Fibroblast of the aortic adventitia (primary cell): ENCODE measurements around the gene DENND11. TPM values are rescaled to one million over a fixed set of nuclear protein-coding genes. Genes with fewer than 3 reads are reported as not detected.

ENCODE experiments used
- DNase-seq: peaks from one replicate; pipeline ENCODE4 v3.0.0-alpha.2; 2010; ENCODE audit warnings: low read depth
- H3K4me3 ChIP-seq: 2 replicates; pipeline ENCODE4 v1.5.1; 2011; ENCODE audit warnings: low read depth, mild to moderate bottlenecking, control low read depth, low read length, moderate library complexity
- total RNA-seq: library from RNA; depleted of rRNA; stranded (reverse); fragments of >200 nt; gene quantifications from 2 replicates; pipeline ENCODE4 v1.2.3, GENCODE V29; 2012; ENCODE audit warnings: low replicate concordance
- TF ChIP-seq, protein P1 (sequence below): IDR thresholded peaks from 2 replicates; pipeline ENCODE4 v1.5.1; 2011; ENCODE audit warnings: mild to moderate bottlenecking, low read length, control low read depth, inconsistent platforms; ENCODE audit not compliant: insufficient read depth

DENND11 gene
- total RNA-seq, 1 donor, result 7.6 TPM

DNA sequence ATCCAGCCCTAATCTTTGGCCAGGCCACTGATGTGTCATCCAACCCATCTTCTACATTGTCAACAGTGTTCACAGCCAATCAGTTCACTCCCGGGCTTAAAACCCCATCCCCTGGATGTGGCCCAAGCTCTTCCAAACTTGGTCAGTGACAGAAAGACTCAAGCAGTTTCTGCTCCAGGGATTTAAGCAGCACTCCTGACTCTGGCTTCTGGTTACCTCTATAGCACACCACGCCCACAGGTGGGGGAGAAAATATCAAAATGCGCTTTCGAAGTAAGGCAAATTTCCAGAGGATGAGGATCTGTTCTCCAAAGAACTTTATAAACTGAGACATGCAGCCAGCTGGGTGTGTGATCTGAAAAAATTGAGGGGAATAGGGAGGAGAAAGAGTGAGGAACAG lies 35.9 kb downstream of the DENND11 start:
- H3K4me3 ChIP-seq, result no peak overlapping the region
- DNase-seq, result no peak
- TF ChIP-seq, protein P1, sequence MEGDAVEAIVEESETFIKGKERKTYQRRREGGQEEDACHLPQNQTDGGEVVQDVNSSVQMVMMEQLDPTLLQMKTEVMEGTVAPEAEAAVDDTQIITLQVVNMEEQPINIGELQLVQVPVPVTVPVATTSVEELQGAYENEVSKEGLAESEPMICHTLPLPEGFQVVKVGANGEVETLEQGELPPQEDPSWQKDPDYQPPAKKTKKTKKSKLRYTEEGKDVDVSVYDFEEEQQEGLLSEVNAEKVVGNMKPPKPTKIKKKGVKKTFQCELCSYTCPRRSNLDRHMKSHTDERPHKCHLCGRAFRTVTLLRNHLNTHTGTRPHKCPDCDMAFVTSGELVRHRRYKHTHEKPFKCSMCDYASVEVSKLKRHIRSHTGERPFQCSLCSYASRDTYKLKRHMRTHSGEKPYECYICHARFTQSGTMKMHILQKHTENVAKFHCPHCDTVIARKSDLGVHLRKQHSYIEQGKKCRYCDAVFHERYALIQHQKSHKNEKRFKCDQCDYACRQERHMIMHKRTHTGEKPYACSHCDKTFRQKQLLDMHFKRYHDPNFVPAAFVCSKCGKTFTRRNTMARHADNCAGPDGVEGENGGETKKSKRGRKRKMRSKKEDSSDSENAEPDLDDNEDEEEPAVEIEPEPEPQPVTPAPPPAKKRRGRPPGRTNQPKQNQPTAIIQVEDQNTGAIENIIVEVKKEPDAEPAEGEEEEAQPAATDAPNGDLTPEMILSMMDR, result no peak

DNA sequence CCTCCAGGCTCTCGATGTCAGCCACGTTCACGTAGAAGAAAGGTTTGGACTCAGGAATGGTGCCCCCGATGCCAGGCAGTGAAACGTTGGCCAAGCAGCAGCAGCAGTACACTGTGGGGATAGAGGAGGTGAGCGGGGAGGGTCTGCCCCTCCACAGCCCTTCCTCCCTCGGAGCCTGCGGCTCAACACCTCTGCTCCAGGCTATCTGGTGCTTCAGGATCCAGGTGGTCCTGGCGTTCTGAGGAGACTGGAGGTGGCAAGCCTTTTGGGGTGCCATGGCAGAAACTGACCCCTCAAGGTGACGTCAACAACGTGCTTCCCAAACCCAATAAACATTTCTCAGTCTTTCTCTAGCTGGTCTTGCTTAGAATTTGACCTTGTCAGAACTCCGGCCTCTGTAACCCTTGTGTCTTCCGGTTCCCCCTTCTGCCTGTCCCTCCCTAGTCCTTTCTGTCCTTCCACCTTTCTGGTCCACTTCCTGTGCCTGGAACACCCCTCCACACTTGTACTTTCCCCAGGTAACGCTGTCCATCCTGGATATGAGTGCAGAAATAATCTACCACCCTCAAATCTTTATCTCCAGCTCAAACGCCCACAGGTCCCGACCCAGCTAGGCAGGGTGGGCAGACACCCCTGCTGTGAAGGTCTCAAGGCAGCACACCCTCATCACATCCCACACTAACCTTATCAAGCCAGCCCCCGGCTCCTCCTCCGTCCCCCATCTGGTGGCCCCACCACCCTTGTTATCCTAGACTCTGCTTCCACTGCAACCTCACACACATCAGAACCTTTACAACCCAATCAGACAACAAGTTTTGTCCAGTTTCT lies 36.5 kb downstream of the DENND11 start:
- DNase-seq, result no peak
- no peak overlapping the region for H3K4me3 ChIP-seq
- TF ChIP-seq, protein P1, result no peak

DNA sequence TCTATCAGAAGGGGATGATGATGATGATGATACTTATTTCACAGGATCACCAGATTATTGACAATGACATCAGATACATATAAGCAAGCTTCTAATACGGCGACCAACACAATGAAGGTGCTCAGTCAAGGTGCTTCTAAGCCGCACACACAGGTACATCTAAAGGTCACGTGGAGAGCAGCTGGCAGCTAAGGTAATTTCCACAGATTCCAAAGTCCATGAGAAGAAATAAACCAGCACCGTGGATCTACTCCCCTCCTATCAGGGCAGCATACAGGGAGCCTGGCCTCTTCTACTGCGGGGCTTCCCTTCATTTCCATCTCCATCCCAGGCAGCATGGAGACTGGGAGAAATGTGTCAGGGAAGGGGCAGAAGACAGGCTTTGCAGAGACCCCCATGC lies 37.5 kb downstream of the DENND11 start:
- DNase-seq, result no peak
- TF ChIP-seq, protein P1, result no peak
- no peak overlapping the region for H3K4me3 ChIP-seq

DNA sequence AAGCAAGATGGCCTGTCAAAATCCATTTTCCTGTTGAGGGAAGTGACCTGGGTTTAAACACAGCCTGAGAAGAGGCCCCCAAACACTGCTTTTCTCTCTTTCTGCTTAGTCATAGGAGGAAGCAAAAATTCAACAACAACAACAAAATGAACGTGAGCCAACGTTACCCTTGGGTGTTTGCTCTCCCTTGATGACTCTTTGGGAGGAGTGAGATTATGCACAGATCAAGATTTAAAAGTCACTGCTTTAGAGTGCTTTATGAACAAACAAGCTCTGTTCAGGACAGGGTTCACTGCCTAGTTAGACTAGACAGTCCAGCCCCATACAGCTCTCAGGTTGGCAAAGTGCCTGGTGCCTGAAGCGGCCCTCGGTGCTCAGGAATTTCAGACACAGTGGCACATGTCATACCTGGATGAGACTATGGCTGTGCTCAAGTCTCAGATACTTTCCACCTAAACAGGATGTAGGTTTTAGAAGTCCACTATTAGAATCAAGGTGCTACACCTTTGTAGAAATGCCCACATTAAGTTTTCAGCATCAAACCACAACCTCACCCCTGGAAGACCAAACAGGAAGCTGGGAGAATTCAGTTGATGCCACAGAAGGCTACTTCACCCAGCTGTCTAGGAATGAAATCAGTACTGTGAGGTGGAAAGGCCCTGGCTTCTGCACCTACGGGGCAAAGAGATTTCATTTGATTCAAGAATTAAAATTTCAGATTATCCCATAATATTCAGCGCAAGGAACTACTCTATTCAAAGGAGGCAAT lies 38.7 kb downstream of the DENND11 start:
- DNase-seq, result no peak
- TF ChIP-seq, protein P1, result no peak
- no peak overlapping the region for H3K4me3 ChIP-seq

DNA sequence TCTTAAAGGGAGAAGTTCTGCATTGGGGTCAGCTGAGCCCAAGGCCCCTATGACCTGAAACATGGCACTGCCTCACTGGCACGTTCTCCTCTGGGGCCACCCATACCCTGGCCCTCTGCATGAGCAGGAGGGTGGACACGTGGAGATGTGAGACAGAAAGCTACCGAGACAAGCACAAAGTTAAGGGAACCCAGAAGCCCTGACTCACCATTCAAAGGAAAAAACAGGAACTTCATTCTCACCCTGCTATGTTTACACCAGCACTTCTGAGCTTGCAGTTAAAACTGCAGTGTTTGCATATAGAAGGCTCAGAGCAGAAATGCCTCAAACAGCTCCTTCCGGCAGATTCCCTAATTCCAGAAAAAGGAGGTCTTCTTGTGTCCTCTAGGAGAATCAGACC lies 41.7 kb downstream of the DENND11 start:
- DNase-seq, result no peak
- no peak overlapping the region for H3K4me3 ChIP-seq
- TF ChIP-seq, protein P1, result no peak

DNA sequence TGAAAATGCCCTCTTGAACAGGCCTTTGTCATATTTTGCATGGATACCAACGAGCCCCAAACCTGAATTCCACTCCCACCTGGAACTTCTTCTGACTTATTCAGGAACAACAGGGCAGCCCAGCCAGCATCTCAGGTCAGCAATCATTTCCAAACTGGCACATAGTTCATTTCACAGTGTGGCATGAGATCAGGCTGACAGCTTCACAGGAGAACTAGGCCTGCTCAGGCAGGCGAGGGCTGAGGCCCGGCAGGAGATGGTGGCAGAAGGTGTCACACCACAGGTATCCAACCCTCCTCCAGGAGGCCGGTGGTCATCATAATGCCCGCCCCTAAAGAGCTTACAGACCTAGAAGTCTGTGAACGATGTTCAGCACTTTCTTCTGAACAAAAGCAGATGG lies 42.5 kb downstream of the DENND11 start:
- TF ChIP-seq, protein P1, result no peak
- no peak for DNase-seq
- H3K4me3 ChIP-seq, result no peak overlapping the region
